ENCODE results near the gene ADAMTS9. TPM values are rescaled to one million over a fixed set of nuclear protein-coding genes. Genes with fewer than 3 reads are reported as not detected.

ADAMTS9 gene
- polyA plus RNA-seq, 2 of the 4 experiments (the other 2 are of a cell fraction) = 0.34 to 1.1 TPM

DNA sequence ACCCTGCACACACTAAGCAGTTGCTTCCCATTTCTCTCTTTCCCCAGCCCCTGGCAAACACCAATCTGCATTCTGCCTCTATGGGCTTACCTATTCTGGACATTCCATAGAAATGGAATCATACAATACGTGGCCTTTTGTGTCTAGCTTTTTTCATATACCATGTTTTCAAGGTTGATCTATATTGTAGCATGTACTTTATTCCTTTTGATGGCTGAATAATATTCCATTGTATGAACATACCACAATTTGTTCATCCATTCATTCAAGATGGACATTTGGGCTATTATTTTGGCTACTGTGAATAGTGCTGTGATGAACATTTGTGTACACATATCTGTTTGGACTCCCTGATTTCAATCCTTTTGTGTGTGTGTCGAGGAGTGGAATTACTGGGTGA, 18.1 kb upstream of the ADAMTS9 start:
- H3K4me3 ChIP-seq = no peak overlapping the region
- WGBS (ENCODE audit: missing lambda C conversion rate) = 4% methylated on average over 2 of the region's 2 CpGs
- TF ChIP-seq, protein P1, sequence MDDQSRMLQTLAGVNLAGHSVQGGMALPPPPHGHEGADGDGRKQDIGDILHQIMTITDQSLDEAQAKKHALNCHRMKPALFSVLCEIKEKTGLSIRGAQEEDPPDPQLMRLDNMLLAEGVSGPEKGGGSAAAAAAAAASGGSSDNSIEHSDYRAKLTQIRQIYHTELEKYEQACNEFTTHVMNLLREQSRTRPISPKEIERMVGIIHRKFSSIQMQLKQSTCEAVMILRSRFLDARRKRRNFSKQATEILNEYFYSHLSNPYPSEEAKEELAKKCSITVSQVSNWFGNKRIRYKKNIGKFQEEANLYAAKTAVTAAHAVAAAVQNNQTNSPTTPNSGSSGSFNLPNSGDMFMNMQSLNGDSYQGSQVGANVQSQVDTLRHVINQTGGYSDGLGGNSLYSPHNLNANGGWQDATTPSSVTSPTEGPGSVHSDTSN (IDR thresholded peaks at IDR 0.05) = no peak
- TF ChIP-seq HEYL (CRISPR knock-in tag; IDR thresholded peaks at IDR 0.05) (no peak), ZNF302 (CRISPR knock-in tag; IDR thresholded peaks at IDR 0.05) (no peak), MAFK (IDR thresholded peaks at IDR 0.05; ENCODE audit: partially characterized antibody) (no peak), CBX2 (IDR thresholded peaks at IDR 0.05; ENCODE audit: borderline replicate concordance, low read depth) (no peak), KDM1A (IDR thresholded peaks at IDR 0.05; ENCODE audit: low read depth) (no peak), HOXB13 (CRISPR knock-in tag; IDR thresholded peaks at IDR 0.05; ENCODE audit: low read depth) (no peak)
- TF ChIP-seq, protein P2, sequence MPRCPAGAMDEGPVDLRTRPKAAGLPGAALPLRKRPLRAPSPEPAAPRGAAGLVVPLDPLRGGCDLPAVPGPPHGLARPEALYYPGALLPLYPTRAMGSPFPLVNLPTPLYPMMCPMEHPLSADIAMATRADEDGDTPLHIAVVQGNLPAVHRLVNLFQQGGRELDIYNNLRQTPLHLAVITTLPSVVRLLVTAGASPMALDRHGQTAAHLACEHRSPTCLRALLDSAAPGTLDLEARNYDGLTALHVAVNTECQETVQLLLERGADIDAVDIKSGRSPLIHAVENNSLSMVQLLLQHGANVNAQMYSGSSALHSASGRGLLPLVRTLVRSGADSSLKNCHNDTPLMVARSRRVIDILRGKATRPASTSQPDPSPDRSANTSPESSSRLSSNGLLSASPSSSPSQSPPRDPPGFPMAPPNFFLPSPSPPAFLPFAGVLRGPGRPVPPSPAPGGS (IDR thresholded peaks at IDR 0.05) = no peak
- TF ChIP-seq, protein P3, sequence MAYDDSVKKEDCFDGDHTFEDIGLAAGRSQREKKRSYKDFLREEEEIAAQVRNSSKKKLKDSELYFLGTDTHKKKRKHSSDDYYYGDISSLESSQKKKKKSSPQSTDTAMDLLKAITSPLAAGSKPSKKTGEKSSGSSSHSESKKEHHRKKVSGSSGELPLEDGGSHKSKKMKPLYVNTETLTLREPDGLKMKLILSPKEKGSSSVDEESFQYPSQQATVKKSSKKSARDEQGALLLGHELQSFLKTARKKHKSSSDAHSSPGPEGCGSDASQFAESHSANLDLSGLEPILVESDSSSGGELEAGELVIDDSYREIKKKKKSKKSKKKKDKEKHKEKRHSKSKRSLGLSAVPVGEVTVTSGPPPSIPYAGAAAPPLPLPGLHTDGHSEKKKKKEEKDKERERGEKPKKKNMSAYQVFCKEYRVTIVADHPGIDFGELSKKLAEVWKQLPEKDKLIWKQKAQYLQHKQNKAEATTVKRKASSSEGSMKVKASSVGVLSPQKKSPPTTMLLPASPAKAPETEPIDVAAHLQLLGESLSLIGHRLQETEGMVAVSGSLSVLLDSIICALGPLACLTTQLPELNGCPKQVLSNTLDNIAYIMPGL (CRISPR knock-in tag; IDR thresholded peaks at IDR 0.05; ENCODE audit: borderline replicate concordance) = no peak
- FAIRE-seq (no peak), DNase-seq (ENCODE audit: low read depth in 1 of 2, low spot score in 1 of 2) (no peak), ATAC-seq (no peak)
- CTCF ChIA-PET = no interaction called here
- H3K9me3 ChIP-seq = no peaks in the 10 kb centered on the region
- POLR2A ChIA-PET = no interaction called here
- H3K4me2 ChIP-seq = no peak overlapping the region
- H3K27ac ChIP-seq = no peak overlapping the region
- H3K4me1 ChIP-seq = no peaks in the 10 kb centered on the region

DNA sequence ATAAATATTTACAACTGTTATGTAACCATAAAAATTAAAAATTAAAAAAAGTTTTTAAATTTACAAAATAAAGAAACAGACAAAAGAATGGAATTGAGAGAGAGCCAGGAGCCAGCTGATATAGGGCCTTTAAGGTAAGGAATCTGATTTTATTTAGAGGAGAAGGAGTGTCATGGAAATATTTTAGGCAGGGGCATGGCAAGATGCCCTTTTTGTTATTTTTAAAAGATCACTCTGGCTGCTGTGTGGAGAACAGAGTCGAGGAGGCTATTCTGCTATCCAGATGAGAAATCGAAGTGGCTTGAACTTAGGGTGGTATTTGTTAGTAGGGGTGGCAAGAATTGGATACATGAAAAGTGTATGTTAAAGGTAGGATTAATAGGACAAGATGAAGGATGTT, 9.1 kb upstream of the ADAMTS9 start:
- no peak for DNase-seq (ENCODE audit: low read depth in 1 of 2, low spot score in 1 of 2)
- 12% methylated on average over 2 of the region's 2 CpGs for WGBS (ENCODE audit: missing lambda C conversion rate)
- TF ChIP-seq RAD21 (conservative IDR thresholded peaks at IDR 0.05 in 1 of 2, IDR thresholded peaks at IDR 0.05 in 1 of 2) = no peak
- TF ChIP-seq KDM5A (IDR thresholded peaks at IDR 0.05) = no peak
- no peak for TF ChIP-seq CEBPB (IDR thresholded peaks at IDR 0.05)
- no peak for TF ChIP-seq EHF (CRISPR knock-in tag; IDR thresholded peaks at IDR 0.05)
- no peak for TF ChIP-seq SREBF2 (IDR thresholded peaks at IDR 0.05)
- TF ChIP-seq HEYL (CRISPR knock-in tag; IDR thresholded peaks at IDR 0.05) = no peak
- no peak for TF ChIP-seq HOXA7 (CRISPR knock-in tag; IDR thresholded peaks at IDR 0.05)
- TF ChIP-seq BHLHE40 (IDR thresholded peaks at IDR 0.05; ENCODE audit: low read depth, low read length) = no peak
- H3K4me1 ChIP-seq = no peaks in the 10 kb centered on the region
- POLR2A ChIA-PET = no interaction called here
- FAIRE-seq = no peak
- no peaks in the 10 kb centered on the region for H3K9me3 ChIP-seq
- no peak overlapping the region for H3K4me3 ChIP-seq
- CTCF ChIA-PET = no interaction called here
- H3K4me2 ChIP-seq = no peak overlapping the region
- ATAC-seq = no peak
- H3K27ac ChIP-seq = no peak overlapping the region

DNA sequence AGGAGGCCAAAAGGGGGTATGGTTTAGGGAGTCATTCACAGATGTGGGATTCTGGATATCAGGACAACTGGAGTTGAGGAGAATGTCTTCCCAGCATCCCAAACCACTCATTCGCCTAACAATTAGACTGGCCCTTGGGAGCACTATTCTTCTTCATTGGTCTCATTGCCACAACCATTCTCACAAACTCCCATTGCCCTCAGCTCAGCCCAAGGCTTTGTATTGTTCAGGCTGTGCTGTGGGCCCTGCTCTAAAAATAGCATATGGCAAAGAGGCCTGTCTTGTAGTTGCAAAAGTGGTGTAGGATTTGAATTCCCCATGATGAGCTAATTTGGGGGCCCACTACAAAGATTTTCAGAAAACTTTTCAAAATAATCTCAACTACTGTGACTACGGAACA, 6.3 kb upstream of the ADAMTS9 start:
- ATAC-seq = no peak
- no peak for DNase-seq (ENCODE audit: low read depth in 1 of 2, low spot score in 1 of 2)
- Histone ChIP-seq H3K9me3 (no peaks in the 10 kb centered on the region), H3K4me1 (no peaks in the 10 kb centered on the region), H3K4me3 (no peak overlapping the region), H3K27ac (no peak overlapping the region), H3K4me2 (no peak overlapping the region)
- POLR2A ChIA-PET = no interaction called here
- 78% methylated on average over 2 of the region's 2 CpGs for WGBS (ENCODE audit: missing lambda C conversion rate)
- TF ChIP-seq KDM1A (IDR thresholded peaks at IDR 0.05; ENCODE audit: low read depth) = no peak
- no peak for TF ChIP-seq MAZ (IDR thresholded peaks at IDR 0.05; ENCODE audit: borderline replicate concordance, low read depth, low read length)
- no peak for TF ChIP-seq HEYL (CRISPR knock-in tag; IDR thresholded peaks at IDR 0.05)
- no peak for TF ChIP-seq HOXA7 (CRISPR knock-in tag; IDR thresholded peaks at IDR 0.05)
- TF ChIP-seq, protein P4, sequence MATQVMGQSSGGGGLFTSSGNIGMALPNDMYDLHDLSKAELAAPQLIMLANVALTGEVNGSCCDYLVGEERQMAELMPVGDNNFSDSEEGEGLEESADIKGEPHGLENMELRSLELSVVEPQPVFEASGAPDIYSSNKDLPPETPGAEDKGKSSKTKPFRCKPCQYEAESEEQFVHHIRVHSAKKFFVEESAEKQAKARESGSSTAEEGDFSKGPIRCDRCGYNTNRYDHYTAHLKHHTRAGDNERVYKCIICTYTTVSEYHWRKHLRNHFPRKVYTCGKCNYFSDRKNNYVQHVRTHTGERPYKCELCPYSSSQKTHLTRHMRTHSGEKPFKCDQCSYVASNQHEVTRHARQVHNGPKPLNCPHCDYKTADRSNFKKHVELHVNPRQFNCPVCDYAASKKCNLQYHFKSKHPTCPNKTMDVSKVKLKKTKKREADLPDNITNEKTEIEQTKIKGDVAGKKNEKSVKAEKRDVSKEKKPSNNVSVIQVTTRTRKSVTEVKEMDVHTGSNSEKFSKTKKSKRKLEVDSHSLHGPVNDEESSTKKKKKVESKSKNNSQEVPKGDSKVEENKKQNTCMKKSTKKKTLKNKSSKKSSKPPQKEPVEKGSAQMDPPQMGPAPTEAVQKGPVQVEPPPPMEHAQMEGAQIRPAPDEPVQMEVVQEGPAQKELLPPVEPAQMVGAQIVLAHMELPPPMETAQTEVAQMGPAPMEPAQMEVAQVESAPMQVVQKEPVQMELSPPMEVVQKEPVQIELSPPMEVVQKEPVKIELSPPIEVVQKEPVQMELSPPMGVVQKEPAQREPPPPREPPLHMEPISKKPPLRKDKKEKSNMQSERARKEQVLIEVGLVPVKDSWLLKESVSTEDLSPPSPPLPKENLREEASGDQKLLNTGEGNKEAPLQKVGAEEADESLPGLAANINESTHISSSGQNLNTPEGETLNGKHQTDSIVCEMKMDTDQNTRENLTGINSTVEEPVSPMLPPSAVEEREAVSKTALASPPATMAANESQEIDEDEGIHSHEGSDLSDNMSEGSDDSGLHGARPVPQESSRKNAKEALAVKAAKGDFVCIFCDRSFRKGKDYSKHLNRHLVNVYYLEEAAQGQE (IDR thresholded peaks at IDR 0.05) = no peak
- TF ChIP-seq MAFK (IDR thresholded peaks at IDR 0.05; ENCODE audit: partially characterized antibody) = no peak
- no peak for TF ChIP-seq PHF8 (IDR thresholded peaks at IDR 0.05; ENCODE audit: borderline replicate concordance, low read depth)
- no peak for TF ChIP-seq POLR2AphosphoS2 (conservative IDR thresholded peaks at IDR 0.05; ENCODE audit: low read length)
- TF ChIP-seq EHF (CRISPR knock-in tag; IDR thresholded peaks at IDR 0.05) = no peak
- no peak for FAIRE-seq
- CTCF ChIA-PET = no interaction called here
